CD4-positive, alpha-beta T cell treated with Interleukin-4 for 1 hour (primary cell): Measurements from ENCODE around the gene FXYD6.

Experiments
- DNase-seq, 2 donors: peaks; one replicate each; pipeline ENCODE4 v3.0.0-alpha.2; 2020 to 2022

FXYD6 gene

GRCh38 chr11:117909611-117910382, 33.3 kb upstream of the FXYD6 start:
- no peak for DNase-seq

- DNase-seq = no peak
These were observed 32.6 kb upstream of the FXYD6 start for GRCh38 chr11:117908959-117909610.

GRCh38 chr11:117908109-117908895, 31.8 kb upstream of the FXYD6 start:
- DNase-seq = no peak

GRCh38 chr11:117907276-117908108, 31.0 kb upstream of the FXYD6 start:
- peak; percentile 71 to 81 for DNase-seq

- DNase-seq = no peak
These were observed 30.3 kb upstream of the FXYD6 start for GRCh38 chr11:117906710-117907109.

- no peak for DNase-seq
These were observed 29.7 kb upstream of the FXYD6 start for GRCh38 chr11:117906126-117906525.

GRCh38 chr11:117905524-117905923, 29.1 kb upstream of the FXYD6 start:
- DNase-seq = no peak

- DNase-seq = no peak
These were observed 27.3 kb upstream of the FXYD6 start for GRCh38 chr11:117903505-117904382.

GRCh38 chr11:117902001-117902845, 25.8 kb upstream of the FXYD6 start:
- DNase-seq = no peak

GRCh38 chr11:117901601-117902000, 25.1 kb upstream of the FXYD6 start:
- DNase-seq = no peak

- DNase-seq = no peak
These were observed 24.4 kb upstream of the FXYD6 start for GRCh38 chr11:117900720-117901440.

- DNase-seq = peak; percentile 4 to 34
These were observed 23.7 kb upstream of the FXYD6 start for GRCh38 chr11:117900121-117900648.

- no peak for DNase-seq
These were observed 21.6 kb upstream of the FXYD6 start for GRCh38 chr11:117898059-117898458.

- DNase-seq = no peak
These were observed 16.2 kb upstream of the FXYD6 start for GRCh38 chr11:117892651-117893050.

- DNase-seq = no peak
These were observed 14.9 kb upstream of the FXYD6 start for GRCh38 chr11:117891362-117891761.

- DNase-seq = no peak
These were observed 11.7 kb upstream of the FXYD6 start for GRCh38 chr11:117888139-117888566.

- no peak for DNase-seq
These were observed 11.1 kb upstream of the FXYD6 start for GRCh38 chr11:117887431-117888138.

GRCh38 chr11:117885777-117886176, 9.3 kb upstream of the FXYD6 start:
- DNase-seq = no peak

GRCh38 chr11:117884994-117885393, 8.5 kb upstream of the FXYD6 start:
- no peak for DNase-seq
